Stimulated activated naive B cell treated with anti-CD40 and anti-IgM and Interleukin-4, amounts not matched to agents 10 μg/mL and 1 μg/mL and 100 μg/mL, for 72 hours (primary cell): ENCODE measurements around the gene ORAI1.
"Not testable (repeated sequence)": the region's sequence is repeated elsewhere in the genome, so short reads cannot be mapped to it uniquely, and the experiment has no call there.

Experiments used
- ATAC-seq, 2 donors: fragments of 150-1000 bp; cut with Tn5 transposase; replicated peaks; 2 replicates each; pipeline ENCODE4 v1.10.0; 2021; ENCODE audit warnings: moderate library complexity in 1 of 2
- DNase-seq: peaks from one replicate; pipeline ENCODE4 v3.0.0; 2021
- H3K27ac Mint-ChIP-seq: one replicate; pipeline ENCODE4 v1.8.0; 2022; ENCODE audit warnings: mild to moderate bottlenecking, mixed read lengths
- H3K27me3 Mint-ChIP-seq, 2 donors: one replicate each; pipeline ENCODE4 v1.8.0; 2022; ENCODE audit warnings: mixed read lengths in 2 of 2
- H3K36me3 Mint-ChIP-seq, 2 donors: one replicate each; pipeline ENCODE4 v1.8.0; 2022; ENCODE audit warnings: mixed read lengths in 2 of 2, mild to moderate bottlenecking in 1 of 2
- H3K4me1 Mint-ChIP-seq, 2 donors: one replicate each; pipeline ENCODE4 v1.8.0; 2022; ENCODE audit warnings: mixed read lengths in 2 of 2, mild to moderate bottlenecking in 1 of 2
- H3K4me3 Mint-ChIP-seq, 2 donors: one replicate each; pipeline ENCODE4 v1.8.0; 2022; ENCODE audit warnings: mild to moderate bottlenecking in 2 of 2, mixed read lengths in 2 of 2, moderate library complexity in 1 of 2
- H3K9me3 Mint-ChIP-seq, 2 donors: one replicate each; pipeline ENCODE4 v1.8.0; 2022; ENCODE audit warnings: mixed read lengths in 2 of 2, mild to moderate bottlenecking in 1 of 2

The ORAI1 gene

GRCh38 chr12:121649322-121649721, 23.0 kb downstream of the ORAI1 start:
- Mint-ChIP-seq H3K27ac (peak overlapping the region; percentile 68), H3K9me3 (no peaks in the 10 kb centered on the region), H3K27me3 (no peaks in the 10 kb centered on the region), H3K4me3 (no peak overlapping the region), H3K36me3 (peaks cover 14 to 37% of the 10 kb centered on the region in 2 donors), H3K4me1 (peaks cover 7 to 12% of the 10 kb centered on the region in 2 donors)
- ATAC-seq (no peak), DNase-seq (no peak)

GRCh38 chr12:121649819-121650353, 23.6 kb downstream of the ORAI1 start:
- ATAC-seq (no peak), DNase-seq (no peak)
- peaks cover 0 to 1% of the 10 kb centered on the region in 2 donors for H3K9me3 Mint-ChIP-seq
- H3K36me3 Mint-ChIP-seq: peaks cover 15 to 40% of the 10 kb centered on the region in 2 donors
- no peaks in the 10 kb centered on the region for H3K27me3 Mint-ChIP-seq
- no peak overlapping the region for H3K27ac Mint-ChIP-seq
- H3K4me1 Mint-ChIP-seq: peaks cover 10 to 18% of the 10 kb centered on the region in 2 donors
- H3K4me3 Mint-ChIP-seq: no peak overlapping the region

GRCh38 chr12:121651320-121651719, 25.0 kb downstream of the ORAI1 start:
- DNase-seq (no peak), ATAC-seq (no peak)
- Mint-ChIP-seq H3K4me3 (no peak overlapping the region), H3K36me3 (peaks cover 13 to 42% of the 10 kb centered on the region in 2 donors), H3K27me3 (no peaks in the 10 kb centered on the region), H3K27ac (peak overlapping the region; percentile 37), H3K4me1 (peaks cover 10 to 20% of the 10 kb centered on the region in 2 donors), H3K9me3 (peaks cover 1 to 4% of the 10 kb centered on the region in 2 donors)

GRCh38 chr12:121652767-121653497, 26.6 kb downstream of the ORAI1 start:
- Mint-ChIP-seq H3K36me3 (peaks cover 11 to 36% of the 10 kb centered on the region in 2 donors), H3K4me3 (no peak overlapping the region), H3K27me3 (no peaks in the 10 kb centered on the region), H3K27ac (no peak overlapping the region), H3K4me1 (peaks cover 12 to 25% of the 10 kb centered on the region in 2 donors), H3K9me3 (peaks cover 1 to 4% of the 10 kb centered on the region in 2 donors)
- ATAC-seq (no peak), DNase-seq (no peak)

GRCh38 chr12:121653999-121654398, 27.7 kb downstream of the ORAI1 start:
- DNase-seq: no peak
- Mint-ChIP-seq H3K4me1 (peaks cover 19 to 32% of the 10 kb centered on the region in 2 donors), H3K4me3 (no peak overlapping the region), H3K36me3 (peaks cover 11 to 36% of the 10 kb centered on the region in 2 donors), H3K27ac (no peak overlapping the region), H3K27me3 (no peaks in the 10 kb centered on the region), H3K9me3 (peaks cover 1 to 4% of the 10 kb centered on the region in 2 donors)
- ATAC-seq: no peak

GRCh38 chr12:121656122-121656521, 29.8 kb downstream of the ORAI1 start:
- Mint-ChIP-seq H3K27ac (no peak overlapping the region), H3K4me1 (peaks cover 23 to 34% of the 10 kb centered on the region in 2 donors), H3K4me3 (no peak overlapping the region), H3K27me3 (no peaks in the 10 kb centered on the region), H3K36me3 (peaks cover 11 to 27% of the 10 kb centered on the region in 2 donors), H3K9me3 (peaks cover 1 to 4% of the 10 kb centered on the region in 2 donors)
- no peak for DNase-seq
- ATAC-seq: no peak

GRCh38 chr12:121657305-121658008, 31.1 kb downstream of the ORAI1 start:
- Mint-ChIP-seq H3K36me3 (peaks cover 8 to 22% of the 10 kb centered on the region in 2 donors), H3K4me3 (no peak overlapping the region), H3K4me1 (peaks cover 23 to 34% of the 10 kb centered on the region in 2 donors), H3K27me3 (no peaks in the 10 kb centered on the region), H3K27ac (peak overlapping the region; percentile 59), H3K9me3 (peaks cover 1 to 4% of the 10 kb centered on the region in 2 donors)
- ATAC-seq: no peak
- DNase-seq: no peak

- not testable (repeated sequence) for H3K27me3 Mint-ChIP-seq, H3K4me3 Mint-ChIP-seq, ATAC-seq, H3K27ac Mint-ChIP-seq, DNase-seq, H3K9me3 Mint-ChIP-seq
- peaks cover 7 to 20% of the 10 kb centered on the region in 2 donors for H3K36me3 Mint-ChIP-seq
- peaks cover 34 to 50% of the 10 kb centered on the region in 2 donors for H3K4me1 Mint-ChIP-seq
Observed at GRCh38 chr12:121661353-121662105, 35.2 kb downstream of the ORAI1 start.

GRCh38 chr12:121663610-121663929, 37.2 kb downstream of the ORAI1 start:
- Mint-ChIP-seq H3K27ac (peak overlapping the region; percentile 97), H3K4me1 (peaks cover 31 to 46% of the 10 kb centered on the region in 2 donors), H3K27me3 (no peaks in the 10 kb centered on the region), H3K4me3 (peak overlapping the region; percentile 96 to 97), H3K9me3 (peaks cover 0 to 4% of the 10 kb centered on the region in 2 donors), H3K36me3 (peaks cover 11 to 26% of the 10 kb centered on the region in 2 donors)
- no peak for ATAC-seq
- no peak for DNase-seq

- H3K9me3 Mint-ChIP-seq, H3K4me3 Mint-ChIP-seq, H3K27me3 Mint-ChIP-seq, ATAC-seq, H3K27ac Mint-ChIP-seq, DNase-seq: not testable (repeated sequence)
- Mint-ChIP-seq H3K36me3 (peaks cover 11 to 32% of the 10 kb centered on the region in 2 donors), H3K4me1 (peaks cover 23 to 40% of the 10 kb centered on the region in 2 donors)
Observed at GRCh38 chr12:121666829-121667228, 40.5 kb downstream of the ORAI1 start.

GRCh38 chr12:121668750-121669520, 42.6 kb downstream of the ORAI1 start:
- H3K9me3 Mint-ChIP-seq: peaks cover 0 to 1% of the 10 kb centered on the region in 2 donors
- no peaks in the 10 kb centered on the region for H3K27me3 Mint-ChIP-seq
- H3K36me3 Mint-ChIP-seq: peaks cover 10 to 28% of the 10 kb centered on the region in 2 donors
- H3K4me3 Mint-ChIP-seq: no peak overlapping the region
- DNase-seq (no peak), ATAC-seq (no peak)
- H3K4me1 Mint-ChIP-seq: peaks cover 28 to 54% of the 10 kb centered on the region in 2 donors
- no peak overlapping the region for H3K27ac Mint-ChIP-seq

- Mint-ChIP-seq H3K27me3 (no peaks in the 10 kb centered on the region), H3K9me3 (peaks cover 0 to under 1% of the 10 kb centered on the region in 2 donors), H3K27ac (no peak within 1 kb of the TSS), H3K4me1 (peaks cover 22 to 51% of the 10 kb centered on the region in 2 donors), H3K4me3 (no peak within 1 kb of the TSS), H3K36me3 (peaks cover 4 to 22% of the 10 kb centered on the region in 2 donors)
- ATAC-seq (no peak), DNase-seq (no peak)
Observed at GRCh38 chr12:121669521-121669900, 43.2 kb downstream of the ORAI1 start, which contains the start of gene MORN3. TSS of gene MORN3 (minus strand) at chr12:121669654. CDS start at chr12:121669483, 171 bp downstream.

GRCh38 chr12:121673013-121673511, 46.7 kb downstream of the ORAI1 start:
- DNase-seq (no peak), ATAC-seq (no peak)
- no peaks in the 10 kb centered on the region for H3K9me3 Mint-ChIP-seq
- peaks cover 2 to 5% of the 10 kb centered on the region in 2 donors for H3K36me3 Mint-ChIP-seq
- H3K4me3 Mint-ChIP-seq: peak overlapping the region; percentile 84 to 88
- peak overlapping the region; percentile 81 for H3K27ac Mint-ChIP-seq
- no peaks in the 10 kb centered on the region for H3K27me3 Mint-ChIP-seq
- peaks cover 13 to 34% of the 10 kb centered on the region in 2 donors for H3K4me1 Mint-ChIP-seq
